HG03378 (cell line): ENCODE measurements around the gene CNOT3.
A peak's percentile ranks its signal among the peaks of the same experiment; 100 is the strongest.

Experiments
- ATAC-seq: cut with Tn5 transposase; IDR thresholded peaks from one replicate; pipeline ENCODE4 v1.9.1; 2021; ENCODE audit warnings: mild to moderate bottlenecking, moderate library complexity; ENCODE audit not compliant: unreplicated experiment

The CNOT3 gene

DNA sequence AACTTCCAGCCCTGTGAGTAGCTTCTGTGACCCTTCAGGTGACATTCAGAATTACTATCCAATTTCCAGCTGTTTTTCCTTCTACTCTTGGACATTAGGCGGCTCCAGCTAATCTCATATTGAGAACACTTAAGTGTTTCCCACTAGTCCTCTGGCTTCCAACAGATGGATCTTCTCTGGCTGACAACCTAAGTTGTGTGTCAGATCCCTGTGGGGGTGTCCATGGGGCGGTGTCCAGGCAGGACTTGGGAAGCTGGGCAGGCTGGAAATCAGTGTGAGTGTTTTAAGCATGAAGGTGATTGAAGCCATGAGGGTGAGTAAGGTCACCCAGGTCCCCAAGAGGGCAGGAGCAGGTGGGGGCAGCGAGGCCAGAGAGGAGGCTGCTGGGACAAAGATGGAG lies 10.1 kb downstream of the CNOT3 start:
- no peak for ATAC-seq

- no peak for ATAC-seq
These were observed 10.6 kb downstream of the CNOT3 start for GRCh38 chr19:54148158-54148557.

- ATAC-seq, result no peak
These were observed 11.7 kb downstream of the CNOT3 start for GRCh38 chr19:54149021-54149812.

DNA sequence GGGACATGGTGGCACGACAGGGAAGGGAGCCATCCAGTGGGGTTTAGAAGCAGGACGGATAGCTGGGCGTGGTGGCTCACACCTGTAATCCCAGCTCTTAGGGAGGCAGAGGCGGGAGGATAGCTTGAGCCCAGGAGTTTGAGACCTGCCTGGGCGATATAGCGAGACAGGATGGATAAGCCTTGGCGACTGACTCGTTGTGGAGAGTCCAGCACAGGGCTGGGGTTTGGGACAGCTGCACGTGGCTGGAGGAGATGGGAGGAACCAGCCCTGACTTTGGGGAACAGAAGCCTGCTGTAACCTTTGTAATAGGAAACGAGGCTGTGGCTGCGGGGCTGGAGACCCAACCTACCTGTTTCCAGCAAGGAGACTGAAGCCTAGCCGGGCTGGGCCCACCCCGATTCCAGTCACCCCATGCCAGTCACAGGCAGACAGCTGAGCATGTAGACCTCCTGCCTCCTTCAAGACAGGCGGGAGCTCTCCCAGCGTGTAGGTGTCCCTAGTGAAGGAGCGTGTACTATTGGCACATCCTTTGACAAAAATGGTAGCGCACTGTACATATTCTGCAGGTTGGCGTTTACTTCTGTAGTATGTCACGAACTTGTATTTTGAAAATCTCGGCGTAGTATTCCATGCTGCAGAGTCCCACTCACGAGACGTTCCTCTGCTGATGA lies 13.9 kb downstream of the CNOT3 start:
- no peak for ATAC-seq

GRCh38 chr19:54152267-54152666 lies 14.7 kb downstream of the CNOT3 start:
- no peak for ATAC-seq

GRCh38 chr19:54152878-54153524 lies 15.4 kb downstream of the CNOT3 start:
- ATAC-seq, result no peak

GRCh38 chr19:54153731-54154326 lies 16.3 kb downstream of the CNOT3 start:
- no peak for ATAC-seq

GRCh38 chr19:54154603-54155345 lies 17.2 kb downstream of the CNOT3 start:
- no peak for ATAC-seq

- ATAC-seq, result no peak
These were observed 18.1 kb downstream of the CNOT3 start for GRCh38 chr19:54155694-54156093.

GRCh38 chr19:54156490-54156889 lies 18.9 kb downstream of the CNOT3 start:
- ATAC-seq, result no peak

DNA sequence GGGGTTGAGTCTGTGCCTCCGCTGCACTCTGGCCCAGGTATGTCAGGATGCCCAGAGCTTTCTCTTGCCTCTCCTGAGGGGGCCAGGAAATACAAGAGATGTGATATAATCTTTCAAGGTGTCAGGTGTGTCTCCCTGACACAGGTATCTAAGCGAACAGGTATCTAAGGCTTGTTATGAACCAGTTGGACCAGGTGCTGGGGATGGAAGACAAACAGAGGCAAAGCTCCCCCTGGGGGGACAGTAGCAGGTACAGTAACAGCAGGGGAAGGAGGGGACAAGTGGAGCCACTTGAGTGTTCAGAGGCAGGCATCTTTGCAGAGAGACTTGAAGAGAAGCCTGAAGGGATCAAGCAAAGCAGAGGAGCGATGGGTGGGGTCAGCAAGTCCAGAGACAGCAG lies 19.4 kb downstream of the CNOT3 start:
- ATAC-seq, result no peak

- ATAC-seq, result no peak
These were observed 21.3 kb downstream of the CNOT3 start for GRCh38 chr19:54158812-54159351.

DNA sequence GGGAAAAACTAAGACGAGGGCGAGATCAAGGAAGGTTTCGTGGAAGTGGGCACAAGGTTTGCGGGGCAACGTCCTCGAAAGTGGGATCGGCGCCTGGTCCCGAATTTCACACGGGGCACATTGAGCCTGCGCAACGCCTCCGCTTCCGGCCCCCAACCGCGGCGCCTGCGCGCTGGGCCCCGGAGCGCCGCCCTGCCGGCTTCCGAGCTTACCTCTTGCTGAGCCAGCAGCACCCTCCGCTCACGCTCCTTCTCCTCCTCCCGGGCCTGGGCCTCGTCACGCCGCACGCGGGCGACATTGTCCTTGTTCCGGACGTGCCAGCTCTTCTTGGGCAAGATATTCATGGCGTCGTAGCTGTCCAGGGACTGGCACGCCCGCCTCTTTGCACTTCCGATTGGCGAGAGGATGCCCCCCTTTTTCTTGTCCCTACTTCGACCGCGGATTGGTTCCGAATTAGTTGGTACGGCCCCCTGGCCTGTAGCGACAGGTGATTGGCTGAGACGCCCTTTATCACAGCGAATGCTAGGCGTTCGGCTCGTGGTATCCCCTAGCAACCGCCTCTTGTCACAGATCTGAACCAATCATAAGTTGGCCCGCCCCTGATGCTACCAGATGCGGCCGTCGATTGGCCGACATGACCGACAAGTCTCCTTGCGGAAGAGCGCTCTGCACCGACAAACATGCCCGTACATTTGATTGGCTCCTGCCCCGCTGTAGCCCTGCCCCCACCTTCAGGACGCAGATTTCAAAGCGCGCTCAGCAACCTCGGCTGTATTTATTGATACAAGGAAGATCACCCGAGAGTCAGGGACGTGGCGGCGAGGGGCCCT lies 22.0 kb downstream of the CNOT3 start, which contains the start of gene LENG1:
Gene LENG1, minus strand, starts transcription at position 370 of the 830 bp plus-strand sequence. Its CDS starts 26 bp downstream, at position 344.
- peak; percentile 90 for ATAC-seq

- peak; percentile 5 for ATAC-seq
These were observed 22.7 kb downstream of the CNOT3 start for GRCh38 chr19:54160182-54160811.

DNA sequence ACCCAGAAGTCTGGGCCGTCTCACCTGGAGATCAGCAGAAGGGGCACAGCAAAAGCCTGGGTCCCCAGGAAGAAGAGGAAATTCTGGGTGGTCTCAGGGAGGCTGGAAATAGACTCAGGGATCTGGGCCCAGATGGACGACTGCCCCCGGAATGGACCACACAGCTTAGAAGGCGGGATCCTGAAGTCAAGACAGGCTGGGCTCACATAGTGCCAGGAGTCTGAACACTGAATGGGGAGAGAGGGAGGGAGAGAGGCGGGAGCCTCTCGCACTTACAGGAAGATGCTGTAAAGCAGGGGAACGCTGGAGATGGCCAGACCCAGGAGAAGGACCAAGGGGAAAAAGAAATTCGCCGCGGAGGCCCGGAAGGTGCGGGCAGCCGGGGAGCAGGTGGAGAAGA lies 23.3 kb downstream of the CNOT3 start:
- no peak for ATAC-seq

DNA sequence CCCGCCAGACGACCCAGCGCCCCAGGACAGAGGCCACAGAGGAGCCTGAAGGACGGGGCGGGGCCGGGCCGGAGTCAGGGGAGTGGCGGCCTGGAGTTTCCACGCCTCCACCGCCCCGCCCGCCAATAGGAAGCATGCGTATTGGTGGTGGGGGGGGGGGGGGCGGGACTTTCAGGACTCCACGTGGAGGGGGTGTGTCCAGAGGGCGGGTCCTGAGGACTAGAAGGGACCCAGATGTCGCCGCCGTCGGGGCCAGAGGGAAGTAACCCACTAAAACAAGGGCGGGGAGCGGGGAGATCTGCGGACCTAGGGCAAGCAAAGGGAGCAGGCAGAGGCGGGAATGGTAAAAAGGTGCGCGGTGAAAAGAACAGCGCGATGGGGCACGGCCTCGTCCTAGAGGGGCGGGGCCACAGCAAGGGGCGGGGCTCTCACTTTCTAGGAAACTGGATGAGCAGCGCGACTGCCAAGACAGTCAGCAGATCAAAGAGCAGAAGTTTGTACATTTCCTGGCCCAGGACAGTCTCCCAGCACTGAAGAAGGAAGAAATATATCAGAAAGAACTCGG lies 24.8 kb downstream of the CNOT3 start:
- ATAC-seq, result no peak

DNA sequence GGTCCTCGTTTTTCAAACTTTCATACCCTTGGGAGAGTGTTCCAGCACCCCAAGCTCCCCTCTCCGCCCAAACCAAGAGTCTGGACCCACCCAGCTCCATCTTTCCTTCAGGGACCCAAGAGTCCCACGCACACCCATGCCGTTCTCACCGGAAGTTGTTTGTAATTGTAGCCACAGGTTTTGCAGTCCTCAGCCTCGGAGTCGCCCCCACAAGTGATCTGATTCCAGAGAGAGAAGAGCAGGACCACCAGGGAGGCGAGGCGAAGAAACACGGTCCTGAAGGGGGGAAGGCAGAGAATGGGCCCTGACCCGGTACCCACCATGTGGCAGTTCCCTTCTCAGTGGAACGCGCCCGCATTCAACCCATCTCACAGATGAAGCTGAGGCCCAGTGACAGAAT lies 25.3 kb downstream of the CNOT3 start:
- ATAC-seq, result no peak

DNA sequence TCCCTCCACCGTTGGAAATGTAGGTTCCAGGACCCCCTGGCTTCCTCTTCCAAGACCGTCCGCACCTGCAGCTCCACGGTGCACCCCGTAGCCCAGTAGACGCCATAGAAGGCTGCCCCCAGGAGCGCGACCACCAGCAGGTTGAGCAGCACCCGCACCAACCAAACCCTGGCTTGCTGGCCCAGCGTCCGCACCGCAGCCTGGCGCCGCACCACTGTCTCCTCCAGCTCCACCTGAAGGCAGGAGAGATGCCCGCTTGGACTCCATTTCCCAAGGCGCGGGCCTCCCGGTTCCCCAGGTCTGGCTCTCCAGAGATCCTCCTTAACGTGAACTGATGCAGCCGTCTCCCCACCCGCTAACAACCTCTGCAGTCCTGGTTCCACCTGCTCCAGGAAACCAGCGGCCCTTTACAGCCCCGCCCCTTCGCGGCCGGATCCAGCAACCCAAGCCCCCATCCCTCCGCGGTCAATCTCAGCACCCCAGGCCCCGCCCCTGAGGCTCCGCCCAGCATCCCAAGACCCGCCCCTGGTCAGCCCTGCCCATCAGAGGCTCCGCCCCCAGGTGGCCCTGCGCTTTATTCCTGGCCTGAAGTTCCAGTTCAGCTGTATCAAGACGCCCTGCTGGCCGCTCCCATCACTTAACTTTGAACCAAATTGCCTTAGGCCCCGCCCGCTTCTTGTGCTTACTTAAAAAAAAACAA lies 27.0 kb downstream of the CNOT3 start:
- ATAC-seq, result no peak
